Hepatocyte (in vitro differentiated cells): ENCODE measurements around the gene WDR90.

ENCODE experiments used
- EZH2 ChIP-seq: fragments of 200-600 bp; sonication (generic); IDR thresholded peaks from 2 replicates; pipeline ENCODE4 v1.6.1; 2016; ENCODE audit warnings: antibody characterized with exemption, mild to moderate bottlenecking, borderline replicate concordance
- EZH2phosphoT487 ChIP-seq: fragments of 200-600 bp; sonication (generic); IDR thresholded peaks from one replicate; pipeline ENCODE4 v1.6.1; 2018; ENCODE audit warnings: antibody characterized with exemption, mild to moderate bottlenecking, low read depth, moderate library complexity; ENCODE audit not compliant: unreplicated experiment, severe bottlenecking
- TF ChIP-seq, protein P1 (sequence below): fragments of 200-600 bp; sonication (generic); IDR thresholded peaks from 2 replicates; pipeline ENCODE4 v1.5.1; 2016; ENCODE audit warnings: antibody characterized with exemption, mild to moderate bottlenecking; ENCODE audit not compliant: poor library complexity

DNA sequence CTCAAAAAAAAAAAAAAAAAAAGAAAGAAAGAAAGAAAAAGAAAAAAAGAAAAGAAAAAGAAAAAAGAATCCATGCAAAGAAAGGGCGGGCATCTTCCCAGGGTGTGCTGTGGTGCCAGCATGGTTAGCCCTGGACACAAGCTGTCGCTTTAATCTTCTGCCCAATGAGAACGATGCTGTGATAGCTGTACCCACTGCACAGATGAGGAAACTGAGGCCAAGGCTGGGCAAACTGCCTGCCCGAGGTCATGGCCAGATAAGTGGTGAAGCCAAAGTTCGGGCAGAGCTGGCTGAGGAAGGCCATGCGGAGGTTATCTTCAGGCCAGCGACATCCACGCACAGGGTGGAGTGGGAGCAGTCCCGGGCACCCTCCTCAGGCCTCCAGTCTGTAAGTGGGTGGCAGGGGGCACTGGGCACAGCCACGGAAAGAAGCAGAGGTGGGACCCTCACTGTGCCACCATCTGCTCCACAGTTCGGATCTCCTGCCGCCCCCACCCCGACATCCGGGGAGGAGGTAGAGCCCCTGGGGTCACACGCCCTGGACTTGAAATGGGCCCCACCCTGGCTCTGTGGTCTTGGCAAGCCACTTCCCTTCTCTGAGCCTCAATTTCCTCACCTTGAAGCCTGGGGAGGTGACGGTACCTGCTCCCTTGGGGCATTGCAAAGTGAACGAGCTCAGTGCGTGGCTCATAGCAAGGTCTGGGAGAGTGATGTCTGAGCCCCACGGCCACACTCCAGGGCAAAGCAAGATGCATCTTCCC lies 49.9 kb downstream of the WDR90 start:
- TF ChIP-seq EZH2: no peak
- TF ChIP-seq, protein P1, sequence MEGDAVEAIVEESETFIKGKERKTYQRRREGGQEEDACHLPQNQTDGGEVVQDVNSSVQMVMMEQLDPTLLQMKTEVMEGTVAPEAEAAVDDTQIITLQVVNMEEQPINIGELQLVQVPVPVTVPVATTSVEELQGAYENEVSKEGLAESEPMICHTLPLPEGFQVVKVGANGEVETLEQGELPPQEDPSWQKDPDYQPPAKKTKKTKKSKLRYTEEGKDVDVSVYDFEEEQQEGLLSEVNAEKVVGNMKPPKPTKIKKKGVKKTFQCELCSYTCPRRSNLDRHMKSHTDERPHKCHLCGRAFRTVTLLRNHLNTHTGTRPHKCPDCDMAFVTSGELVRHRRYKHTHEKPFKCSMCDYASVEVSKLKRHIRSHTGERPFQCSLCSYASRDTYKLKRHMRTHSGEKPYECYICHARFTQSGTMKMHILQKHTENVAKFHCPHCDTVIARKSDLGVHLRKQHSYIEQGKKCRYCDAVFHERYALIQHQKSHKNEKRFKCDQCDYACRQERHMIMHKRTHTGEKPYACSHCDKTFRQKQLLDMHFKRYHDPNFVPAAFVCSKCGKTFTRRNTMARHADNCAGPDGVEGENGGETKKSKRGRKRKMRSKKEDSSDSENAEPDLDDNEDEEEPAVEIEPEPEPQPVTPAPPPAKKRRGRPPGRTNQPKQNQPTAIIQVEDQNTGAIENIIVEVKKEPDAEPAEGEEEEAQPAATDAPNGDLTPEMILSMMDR: no peak
- TF ChIP-seq EZH2phosphoT487: no peak
